IMR-90 (cell line): ENCODE results near the gene AARSD1. TPM values are rescaled to one million over a fixed set of nuclear protein-coding genes. Genes with fewer than 3 reads are reported as not detected.

ENCODE experiments used
- ATAC-seq: fragments of 200-7000 bp; cut with Tn5 transposase; 2 replicates; pipeline ENCODE4 v1.9.1; 2020; ENCODE audit warnings: low read depth, mild to moderate bottlenecking, moderate library complexity
- BruUV-seq: library from RNA; stranded (reverse); fragments of 400-500 nt; replicated peaks from 2 replicates; lab custom pipeline; 2021; lab: Mats Ljungman, UMichigan
- CTCF ChIA-PET: fragments of 300-600 bp; formaldehyde crosslinking; extraction: SDS; loops from one replicate; lab custom pipeline; 2021; ENCODE audit warnings: antibody characterized with exemption; lab: Yijun Ruan, JAX
- POLR2A ChIA-PET: fragments of 300-600 bp; sonication (Branson Sonifier 250); formaldehyde crosslinking; loops from one replicate; lab custom pipeline; 2022; ENCODE audit warnings: antibody characterized with exemption; ENCODE audit not compliant: unreplicated experiment; lab: Charles Lee
- DNase-seq: peaks from one replicate; pipeline ENCODE4 v3.0.0; 2013
- H2AFZ ChIP-seq: replicated peaks from 2 replicates; pipeline ENCODE3; 2013; ENCODE audit warnings: low read length, mild to moderate bottlenecking; ENCODE audit not compliant: poor library complexity
- H2AK5ac ChIP-seq: 2 replicates; pipeline ENCODE4 v1.6.1; 2013; ENCODE audit warnings: low read depth, low read length, inconsistent platforms
- H2AK9ac ChIP-seq: replicated peaks from 2 replicates; pipeline ENCODE3; 2013; ENCODE audit warnings: mild to moderate bottlenecking, low read depth, low read length, moderate library complexity; ENCODE audit not compliant: poor library complexity
- H2BK120ac ChIP-seq: 2 replicates; pipeline ENCODE4 v1.6.1; 2013; ENCODE audit warnings: low read depth, low read length, inconsistent platforms
- H2BK15ac ChIP-seq: 3 replicates; pipeline ENCODE4 v1.6.1; 2013; ENCODE audit warnings: low read depth, low read length, inconsistent platforms
- H2BK20ac ChIP-seq: 2 replicates; pipeline ENCODE4 v1.6.1; 2013; ENCODE audit warnings: low read depth, mild to moderate bottlenecking, inconsistent platforms, low read length, moderate library complexity
- H2BK5ac ChIP-seq: 2 replicates; pipeline ENCODE4 v1.6.1; 2013; ENCODE audit warnings: mild to moderate bottlenecking, low read depth, low read length, inconsistent platforms; ENCODE audit not compliant: poor library complexity, severe bottlenecking
- H3K14ac ChIP-seq: replicated peaks from 2 replicates; pipeline ENCODE4 v1.6.1; 2013; ENCODE audit warnings: low read depth, low read length, inconsistent platforms
- H3K18ac ChIP-seq: 2 replicates; pipeline ENCODE4 v1.6.1; 2013; ENCODE audit warnings: low read depth, low read length, control low read depth
- H3K23ac ChIP-seq: 2 replicates; pipeline ENCODE4 v1.6.1; 2013; ENCODE audit warnings: low read depth, low read length, inconsistent platforms
- H3K27ac ChIP-seq: 2 replicates; pipeline ENCODE4 v1.5.1; 2013; ENCODE audit warnings: mild to moderate bottlenecking, control low read depth, low read length; ENCODE audit not compliant: insufficient read depth
- H3K27me3 ChIP-seq: 2 replicates; pipeline ENCODE4 v1.6.1; 2013; ENCODE audit warnings: low read length; ENCODE audit not compliant: control insufficient read depth, insufficient read depth
- H3K36me3 ChIP-seq: 2 replicates; pipeline ENCODE4 v1.6.1; 2013; ENCODE audit warnings: low read length, mixed read lengths; ENCODE audit not compliant: control insufficient read depth, insufficient read depth
- H3K4ac ChIP-seq: 2 replicates; pipeline ENCODE4 v1.6.1; 2013; ENCODE audit warnings: low read depth, low read length, inconsistent platforms
- H3K4me1 ChIP-seq: 2 replicates; pipeline ENCODE4 v1.6.1; 2013; ENCODE audit warnings: low read length, mixed read lengths; ENCODE audit not compliant: control insufficient read depth, insufficient read depth
- H3K4me2 ChIP-seq: 2 replicates; pipeline ENCODE4 v1.6.1; 2013; ENCODE audit warnings: low read depth, mild to moderate bottlenecking, control low read depth, low read length, moderate library complexity
- H3K4me3 ChIP-seq: 2 replicates; pipeline ENCODE4 v1.5.1; 2013; ENCODE audit warnings: low read depth, mild to moderate bottlenecking, control low read depth, low read length, moderate library complexity; ENCODE audit not compliant: insufficient read depth
- H3K56ac ChIP-seq: 2 replicates; pipeline ENCODE4 v1.6.1; 2013; ENCODE audit warnings: low read length, inconsistent platforms; ENCODE audit not compliant: insufficient read depth; ENCODE audit errors: extremely low read depth
- H3K79me1 ChIP-seq, 2 experiments: 2 replicates each; pipeline ENCODE4 v1.6.1; 2013; ENCODE audit warnings: low read length in 2 of 2, inconsistent platforms in 1 of 2, low read depth in 1 of 2
- H3K9ac ChIP-seq: 2 replicates; pipeline ENCODE4 v1.6.1; 2013; ENCODE audit warnings: low read depth, low read length, control low read depth
- H3K9me1 ChIP-seq: 2 replicates; pipeline ENCODE4 v1.6.1; 2013; ENCODE audit warnings: low read length, inconsistent platforms; ENCODE audit not compliant: insufficient read depth
- H3K9me3 ChIP-seq: 2 replicates; pipeline ENCODE4 v1.6.1; 2013; ENCODE audit warnings: low read length; ENCODE audit not compliant: control insufficient read depth, insufficient read depth
- H4K20me1 ChIP-seq: 2 replicates; pipeline ENCODE4 v1.6.1; 2013; ENCODE audit warnings: low read length, inconsistent platforms; ENCODE audit not compliant: insufficient read depth
- H4K5ac ChIP-seq: 2 replicates; pipeline ENCODE4 v1.6.1; 2013; ENCODE audit warnings: mild to moderate bottlenecking, low read depth, low read length, control low read depth
- H4K8ac ChIP-seq, 2 experiments: 2 replicates each; pipeline ENCODE4 v1.6.1; 2013; ENCODE audit warnings: low read depth in 2 of 2, low read length in 2 of 2, control low read depth in 1 of 2, inconsistent platforms in 1 of 2
- H4K91ac ChIP-seq: 2 replicates; pipeline ENCODE4 v1.6.1; 2013; ENCODE audit warnings: low read depth, low read length, inconsistent platforms; ENCODE audit not compliant: insufficient read depth
- CHD1 ChIP-seq: IDR thresholded peaks from 2 replicates; pipeline ENCODE4 v1.6.1; 2012; ENCODE audit warnings: low read depth, low read length, improper control_type of control experiment
- MAFK ChIP-seq: IDR thresholded peaks from 2 replicates; pipeline ENCODE4 v1.6.1; 2012; ENCODE audit warnings: low read depth, low read length, improper control_type of control experiment
- MAZ ChIP-seq: IDR thresholded peaks from 2 replicates; pipeline ENCODE4 v1.6.1; 2012; ENCODE audit warnings: low read depth, mild to moderate bottlenecking, low read length, improper control_type of control experiment, moderate library complexity, borderline replicate concordance
- MXI1 ChIP-seq: IDR thresholded peaks from 2 replicates; pipeline ENCODE4 v1.6.1; 2012; ENCODE audit warnings: low read depth, mild to moderate bottlenecking, low read length, moderate library complexity, borderline replicate concordance
- NFE2L2 ChIP-seq: fragments of 150-350 bp; IDR thresholded peaks from 2 replicates; pipeline ENCODE4 v1.6.1; 2016; ENCODE audit warnings: low read depth, mild to moderate bottlenecking, low read length
- SMC3 ChIP-seq: fragments of 150-350 bp; IDR thresholded peaks from 2 replicates; pipeline ENCODE4 v1.6.1; 2016; ENCODE audit warnings: low read depth, mild to moderate bottlenecking, antibody characterized with exemption, low read length, moderate library complexity
- WGBS, 2 experiments: methylation state at CpG; one replicate each; pipeline versions ENCODE4 v1.1.5 to v1.1.7; 2013; ENCODE audit warnings: missing lambda C conversion rate in 2 of 2; ENCODE audit not compliant: insufficient read length in 1 of 2; ENCODE audit errors: extremely low coverage in 2 of 2; 5-methylcytosine and 5-hydroxymethylcytosine counted together
- dilution Hi-C: fragments of 300-500 bp; cut with HindIII; formaldehyde crosslinking; loops from one replicate; pipeline ENCODE4 v1.14.3; 2018; ENCODE audit warnings: low sequenced_read_pairs; ENCODE audit not compliant: unreplicated experiment
- in situ Hi-C: fragments of 300-500 bp; cut with MboI; formaldehyde crosslinking; loops from 3 replicates; pipeline ENCODE4 v1.14.3; 2019; ENCODE audit warnings: low sequenced_read_pairs, inconsistent platforms, mixed read lengths
- intact Hi-C: fragments of 100-400 bp; cut with micrococcal nuclease; formaldehyde crosslinking; loops from 2 replicates; pipeline ENCODE4 v1.10.0; 2022
- polyA plus RNA-seq, 3 experiments: library from polyadenylated mRNA; depleted of rRNA; stranded (reverse); fragments of >200 nt; gene quantifications; 2 replicates each; pipeline ENCODE4 v1.2.3, GENCODE V29; 2012; ENCODE audit warnings: low replicate concordance in 1 of 3
- total RNA-seq: library from RNA; depleted of rRNA; stranded (reverse); fragments of >200 nt; gene quantifications from 2 replicates; pipeline ENCODE4 v1.2.3, GENCODE V29; 2012
- TF ChIP-seq, protein P1 (sequence below): fragments of 150-350 bp; IDR thresholded peaks from 2 replicates; pipeline ENCODE4 v1.6.1; 2016; ENCODE audit warnings: low read depth, mild to moderate bottlenecking, low read length, moderate library complexity, borderline replicate concordance

The AARSD1 gene
- total and polyA plus RNA-seq, 2 of the 4 experiments (the other 2 are of a cell fraction), result 55.0 to 58.9 TPM

- POLR2A ChIA-PET, result no interaction called here
- H2BK120ac ChIP-seq, result no peak overlapping the region
Measured at GRCh38 chr17:42913981-42914617, 50.2 kb downstream of the AARSD1 start.

More at GRCh38 chr17:42913981-42914617, 50.2 kb downstream of the AARSD1 start:
- Histone ChIP-seq H3K79me1 (no peaks in the 10 kb centered on the region), H3K56ac (no peak overlapping the region), H2BK15ac (no peak overlapping the region), H4K91ac (no peak overlapping the region), H3K27me3 (peaks cover 16% of the 10 kb centered on the region), H3K4me3 (no peak overlapping the region), H3K9me3 (0 out of 2 replicates have a peak, but pooled peaks cover 2% of the 10 kb centered on the region), H3K4ac (no peak overlapping the region), H4K20me1 (no peaks in the 10 kb centered on the region; the same call in 1 of the 2 replicates), H3K9me1 (peaks cover 2% of the 10 kb centered on the region; the same call in 1 of the 2 replicates), H3K14ac (no peak overlapping the region), H3K27ac (no peak overlapping the region), H2AK5ac (no peak overlapping the region), H2BK20ac (no peak overlapping the region), H3K36me3 (no peaks in the 10 kb centered on the region), H3K4me2 (no peak overlapping the region), H4K8ac (no peak overlapping the region), H3K9ac (no peak overlapping the region), H3K4me1 (peaks cover 3% of the 10 kb centered on the region; the same call in 1 of the 2 replicates), H2AK9ac (no peak overlapping the region), H3K18ac (no peak overlapping the region), H3K23ac (no peak overlapping the region), H4K5ac (no peak overlapping the region), H2BK5ac (no peak overlapping the region), H2AFZ (no peak overlapping the region)
- TF ChIP-seq SMC3, result no peak
- TF ChIP-seq NFE2L2, result no peak
- no peak for TF ChIP-seq MAZ
- TF ChIP-seq, protein P1, sequence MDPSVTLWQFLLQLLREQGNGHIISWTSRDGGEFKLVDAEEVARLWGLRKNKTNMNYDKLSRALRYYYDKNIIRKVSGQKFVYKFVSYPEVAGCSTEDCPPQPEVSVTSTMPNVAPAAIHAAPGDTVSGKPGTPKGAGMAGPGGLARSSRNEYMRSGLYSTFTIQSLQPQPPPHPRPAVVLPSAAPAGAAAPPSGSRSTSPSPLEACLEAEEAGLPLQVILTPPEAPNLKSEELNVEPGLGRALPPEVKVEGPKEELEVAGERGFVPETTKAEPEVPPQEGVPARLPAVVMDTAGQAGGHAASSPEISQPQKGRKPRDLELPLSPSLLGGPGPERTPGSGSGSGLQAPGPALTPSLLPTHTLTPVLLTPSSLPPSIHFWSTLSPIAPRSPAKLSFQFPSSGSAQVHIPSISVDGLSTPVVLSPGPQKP, result no peak
- no peak for TF ChIP-seq MXI1
- TF ChIP-seq MAFK, result no peak
- no peak for TF ChIP-seq CHD1
- in situ Hi-C loops (no loop called here), intact Hi-C loops (no loop called here), dilution Hi-C loops (no loop called here)
- WGBS, 2 experiments, result no CpG with 5 or more reads among the region's 3 CpGs
- no TSS peak for BruUV-seq
- ATAC-seq (no peak), DNase-seq (no peak)
- CTCF ChIA-PET, result no interaction called here
